HUES64 (cell line): ENCODE data around the gene ZNF831.

ENCODE experiments used
- H3K27ac ChIP-seq: 2 replicates; pipeline ENCODE4 v1.7.0; 2013; ENCODE audit warnings: low read depth, low read length, inconsistent platforms
- H3K27me3 ChIP-seq: 2 replicates; pipeline ENCODE4 v1.6.1; 2013; ENCODE audit warnings: mild to moderate bottlenecking, low read length; ENCODE audit not compliant: insufficient read depth
- H3K36me3 ChIP-seq: 2 replicates; pipeline ENCODE4 v1.6.1; 2013; ENCODE audit warnings: mild to moderate bottlenecking, low read length; ENCODE audit not compliant: insufficient read depth
- H3K4me1 ChIP-seq: 2 replicates; pipeline ENCODE4 v1.6.1; 2013; ENCODE audit warnings: mild to moderate bottlenecking, low read length, moderate library complexity; ENCODE audit not compliant: insufficient read depth
- H3K4me3 ChIP-seq: 2 replicates; pipeline ENCODE4 v1.5.1; 2013; ENCODE audit warnings: mild to moderate bottlenecking, low read length, moderate library complexity
- H3K9ac ChIP-seq: 2 replicates; pipeline ENCODE4 v1.6.1; 2013; ENCODE audit warnings: mild to moderate bottlenecking, low read depth, low read length
- H3K9me3 ChIP-seq: 2 replicates; pipeline ENCODE4 v1.6.1; 2013; ENCODE audit warnings: low read depth, low read length; ENCODE audit not compliant: insufficient read depth
- WGBS: fragments of 150-250, 120-280 bp; methylation state at CpG from one replicate; pipeline ENCODE4 v1.1.7; 2013; ENCODE audit warnings: missing lambda C conversion rate; 5-methylcytosine and 5-hydroxymethylcytosine counted together

Gene ZNF831

GRCh38 chr20:59157961-59158541, 5.6 kb upstream of the ZNF831 start:
- Histone ChIP-seq H3K27ac (no peak overlapping the region), H3K9me3 (no peaks in the 10 kb centered on the region), H3K36me3 (no peaks in the 10 kb centered on the region), H3K4me3 (no peak overlapping the region), H3K27me3 (no peaks in the 10 kb centered on the region), H3K9ac (no peak overlapping the region), H3K4me1 (peaks cover 7% of the 10 kb centered on the region; the same call in 1 of the 2 replicates)
- 90% methylated on average over 12 of the region's 12 CpGs for WGBS

- Histone ChIP-seq H3K9ac (no peak overlapping the region), H3K9me3 (no peaks in the 10 kb centered on the region), H3K4me1 (peaks cover 7% of the 10 kb centered on the region; the same call in 1 of the 2 replicates), H3K27ac (no peak overlapping the region), H3K36me3 (no peaks in the 10 kb centered on the region), H3K4me3 (no peak overlapping the region), H3K27me3 (no peaks in the 10 kb centered on the region)
- 94% methylated on average over 6 of the region's 6 CpGs for WGBS
Measured at GRCh38 chr20:59158673-59159072, 4.9 kb upstream of the ZNF831 start.

- H3K36me3 ChIP-seq: no peaks in the 10 kb centered on the region
- H3K4me1 ChIP-seq: peaks cover 7% of the 10 kb centered on the region; the same call in 1 of the 2 replicates
- no peaks in the 10 kb centered on the region for H3K27me3 ChIP-seq
- H3K9me3 ChIP-seq: no peaks in the 10 kb centered on the region
- no peak overlapping the region for H3K27ac ChIP-seq
- no peak overlapping the region for H3K4me3 ChIP-seq
- H3K9ac ChIP-seq: no peak overlapping the region
- 86% methylated on average over 2 of the region's 3 CpGs for WGBS
Measured at GRCh38 chr20:59159091-59159490, 4.5 kb upstream of the ZNF831 start.

GRCh38 chr20:59159493-59160376, 3.9 kb upstream of the ZNF831 start:
- Histone ChIP-seq H3K9ac (no peak overlapping the region), H3K27ac (no peak overlapping the region), H3K36me3 (no peaks in the 10 kb centered on the region), H3K4me1 (peaks cover 7% of the 10 kb centered on the region; the same call in 1 of the 2 replicates), H3K9me3 (no peaks in the 10 kb centered on the region), H3K4me3 (no peak overlapping the region), H3K27me3 (no peaks in the 10 kb centered on the region)
- WGBS: 94% methylated on average over 18 of the region's 18 CpGs

- no peaks in the 10 kb centered on the region for H3K27me3 ChIP-seq
- no peak overlapping the region for H3K9ac ChIP-seq
- H3K9me3 ChIP-seq: no peaks in the 10 kb centered on the region
- no peaks in the 10 kb centered on the region for H3K36me3 ChIP-seq
- 92% methylated on average over 9 of the region's 9 CpGs for WGBS
- H3K4me1 ChIP-seq: peaks cover 7% of the 10 kb centered on the region; the same call in 1 of the 2 replicates
- no peak overlapping the region for H3K4me3 ChIP-seq
- no peak overlapping the region for H3K27ac ChIP-seq
Measured at GRCh38 chr20:59160389-59161115, 3.1 kb upstream of the ZNF831 start.

GRCh38 chr20:59161721-59162120, 1.9 kb upstream of the ZNF831 start:
- Histone ChIP-seq H3K9me3 (no peaks in the 10 kb centered on the region), H3K4me3 (no peak overlapping the region), H3K4me1 (peaks cover 7% of the 10 kb centered on the region; the same call in 1 of the 2 replicates), H3K27me3 (no peaks in the 10 kb centered on the region), H3K9ac (no peak overlapping the region), H3K36me3 (no peaks in the 10 kb centered on the region), H3K27ac (no peak overlapping the region)
- 100% methylated on average over 1 of the region's 2 CpGs for WGBS

GRCh38 chr20:59164686-59165391, 1.2 kb downstream of the ZNF831 start:
- H3K9ac ChIP-seq: no peak overlapping the region
- no peaks in the 10 kb centered on the region for H3K27me3 ChIP-seq
- no peaks in the 10 kb centered on the region for H3K9me3 ChIP-seq
- H3K36me3 ChIP-seq: no peaks in the 10 kb centered on the region
- no peaks in the 10 kb centered on the region for H3K4me1 ChIP-seq
- no peak overlapping the region for H3K27ac ChIP-seq
- WGBS: 92% methylated on average over 9 of the region's 9 CpGs
- no peak overlapping the region for H3K4me3 ChIP-seq

- no peaks in the 10 kb centered on the region for H3K9me3 ChIP-seq
- no peaks in the 10 kb centered on the region for H3K4me1 ChIP-seq
- H3K9ac ChIP-seq: no peak overlapping the region
- H3K36me3 ChIP-seq: no peaks in the 10 kb centered on the region
- 100% methylated on average over 1 of the region's 1 CpG for whole genome bisulfite sequencing
- H3K27ac ChIP-seq: no peak overlapping the region
- H3K27me3 ChIP-seq: no peaks in the 10 kb centered on the region
- no peak overlapping the region for H3K4me3 ChIP-seq
Measured at GRCh38 chr20:59165396-59165795, 1.8 kb downstream of the ZNF831 start.

- H3K4me3 ChIP-seq: no peak overlapping the region
- no peak overlapping the region for H3K27ac ChIP-seq
- 92% methylated on average over 10 of the region's 11 CpGs for WGBS
Measured at GRCh38 chr20:59165891-59166709, 2.5 kb downstream of the ZNF831 start.

More at GRCh38 chr20:59165891-59166709, 2.5 kb downstream of the ZNF831 start:
- Histone ChIP-seq H3K27me3 (no peaks in the 10 kb centered on the region), H3K9ac (no peak overlapping the region), H3K9me3 (no peaks in the 10 kb centered on the region), H3K4me1 (no peaks in the 10 kb centered on the region), H3K36me3 (no peaks in the 10 kb centered on the region)
